Naive thymus-derived CD8-positive, alpha-beta T cell (primary cell): ENCODE measurements around the gene ZNF683. TPM values are rescaled to one million over a fixed set of nuclear protein-coding genes. Genes with fewer than 3 reads are reported as not detected.
A peak's percentile ranks its signal among the peaks of the same experiment; 100 is the strongest.
"Not testable (repeated sequence)": the region's sequence is repeated elsewhere in the genome, so short reads cannot be mapped to it uniquely, and the experiment has no call there.

Experiments used
- ATAC-seq, 2 donors: fragments of 150-1000 bp; cut with Tn5 transposase in 1 of 2; sonication (Bioruptor Pico), chemical (Tn5 transposase) in 1 of 2; 1 replicate in 1 of 2; 2 replicates in 1 of 2; pipeline ENCODE4 v1.10.0; 2021; ENCODE audit warnings: mild to moderate bottlenecking in 2 of 2, moderate library complexity in 2 of 2
- POLR2A ChIA-PET: fragments of 350-600 bp; sonication (Branson Sonifier 250); formaldehyde crosslinking; loops from one replicate; lab custom pipeline; 2021; ENCODE audit warnings: antibody characterized with exemption; lab: Charles Lee
- DNase-seq, 10 donors: peaks; one replicate each; pipeline versions ENCODE4 v3.0.0 to v3.0.0-alpha.2; 2020 to 2022
- H3K27ac Mint-ChIP-seq, 10 donors: one replicate each; pipeline ENCODE4 v1.8.0; 2020 to 2022; ENCODE audit warnings: mild to moderate bottlenecking in 10 of 10, mixed read lengths in 10 of 10, moderate library complexity in 4 of 10, inconsistent platforms in 1 of 10
- H3K27me3 Mint-ChIP-seq, 5 donors: one replicate each; pipeline ENCODE4 v1.8.0; 2021 to 2022; ENCODE audit warnings: mixed read lengths in 5 of 5
- H3K36me3 Mint-ChIP-seq, 3 donors: one replicate each; pipeline ENCODE4 v1.8.0; 2020 to 2022; ENCODE audit warnings: mixed read lengths in 3 of 3, mild to moderate bottlenecking in 2 of 3, inconsistent platforms in 1 of 3
- H3K4me1 Mint-ChIP-seq, 4 donors: one replicate each; pipeline ENCODE4 v1.8.0; 2021 to 2022; ENCODE audit warnings: mixed read lengths in 4 of 4
- H3K4me3 Mint-ChIP-seq, 10 donors: one replicate each; pipeline ENCODE4 v1.8.0; 2020 to 2022; ENCODE audit warnings: mild to moderate bottlenecking in 10 of 10, mixed read lengths in 10 of 10, moderate library complexity in 6 of 10, inconsistent platforms in 1 of 10
- H3K9me3 Mint-ChIP-seq, 9 donors: one replicate each; pipeline ENCODE4 v1.8.0; 2020 to 2022; ENCODE audit warnings: mixed read lengths in 9 of 9, mild to moderate bottlenecking in 3 of 9, inconsistent platforms in 1 of 9, moderate library complexity in 1 of 9
- polyA plus RNA-seq, 3 donors: library from polyadenylated mRNA; unstranded; fragments of 300-500 nt; fragmentation: Illumina TruSeq; gene quantifications; one replicate each; pipeline ENCODE4 v1.2.3, GENCODE V29; 2021
- total RNA-seq, 8 experiments: library from RNA in 2 of 8; stranded (reverse) in 2 of 8; gene quantifications; one replicate each; pipeline ENCODE4 v1.2.3 and lab custom pipeline; 2021 to 2026

Gene ZNF683
- total and polyA plus RNA-seq, 5 experiments from 2014 or later, result 0.42 to 6.3 (median 2.4) TPM

DNA sequence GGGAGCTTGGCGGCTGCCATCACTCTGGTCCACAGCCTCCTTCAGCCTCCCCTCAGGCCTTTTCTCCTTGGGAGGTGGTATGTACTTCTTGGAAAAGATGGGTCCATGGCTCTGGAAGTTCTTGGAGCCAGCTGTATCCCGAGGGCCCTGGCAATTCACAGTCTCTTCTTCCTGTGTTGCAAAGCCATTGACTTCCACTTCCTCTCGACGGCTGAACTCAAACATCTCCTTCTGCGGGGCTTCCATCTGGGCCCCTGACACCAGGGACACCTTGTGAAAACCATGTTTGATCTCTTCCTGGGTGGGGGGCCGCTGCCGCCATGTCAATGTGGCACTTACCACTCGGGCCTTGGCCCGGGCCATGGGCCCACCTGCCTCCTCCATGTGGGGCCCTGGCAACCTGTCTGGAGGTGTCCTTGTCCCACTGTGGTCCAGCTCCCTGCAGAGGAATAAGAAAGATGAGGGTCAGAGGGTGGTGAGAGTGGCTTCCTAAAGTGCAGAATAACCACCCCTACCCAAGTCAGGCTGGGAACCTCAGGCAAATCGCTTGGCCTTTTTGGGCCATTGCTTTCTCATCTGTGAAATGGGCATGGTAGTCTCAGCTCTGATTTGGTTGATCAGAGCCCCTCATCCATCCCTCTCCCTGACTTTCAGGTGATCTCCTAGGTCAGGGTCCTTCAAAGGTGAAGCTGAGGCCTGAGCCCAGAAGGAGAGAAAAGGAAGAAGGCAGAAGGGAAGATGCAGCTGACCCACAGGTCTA is 26.1 kb downstream of the ZNF683 start:
- H3K9me3 Mint-ChIP-seq, result no peaks in the 10 kb centered on the region

GRCh38 chr1:26345718-26346117 is 26.8 kb downstream of the ZNF683 start:
- H3K4me1 Mint-ChIP-seq, result peaks cover 0 to 2% (median 0%) of the 10 kb centered on the region in 4 donors
- no peak overlapping the region for H3K4me3 Mint-ChIP-seq
- DNase-seq (no peak), ATAC-seq (no peak)
- no peaks in the 10 kb centered on the region for H3K27me3 Mint-ChIP-seq
- no peak overlapping the region for H3K27ac Mint-ChIP-seq
- POLR2A ChIA-PET, result no interaction called here
- no peaks in the 10 kb centered on the region for H3K9me3 Mint-ChIP-seq
- no peaks in the 10 kb centered on the region for H3K36me3 Mint-ChIP-seq

More for the DNA sequence above, 26.1 kb downstream of the ZNF683 start:
- no peak for DNase-seq
- H3K4me3 Mint-ChIP-seq, result no peak overlapping the region
- H3K36me3 Mint-ChIP-seq, result no peaks in the 10 kb centered on the region
- ATAC-seq, result no peak
- peak overlapping the region in 1 of 10 donors; percentile 43 for H3K27ac Mint-ChIP-seq
- H3K27me3 Mint-ChIP-seq, result peaks cover 0 to 3% (median 0%) of the 10 kb centered on the region in 5 donors
- POLR2A ChIA-PET, result interaction anchor here (0.7 to 1.3 kb wide), 3 partner anchors 15 to 239 kb away, joined by 3 to 5 read pairs (median 3); no protein-coding TSS in a partner anchor
- peaks cover 0 to 2% (median 0%) of the 10 kb centered on the region in 4 donors for H3K4me1 Mint-ChIP-seq

GRCh38 chr1:26344147-26344920 is 28.2 kb downstream of the ZNF683 start:
- ATAC-seq (no peak), DNase-seq (no peak)
- POLR2A ChIA-PET, result interaction anchor here (0.6 kb wide), 1 partner anchor 14 kb away, joined by 7 read pairs; no protein-coding TSS in a partner anchor
- Mint-ChIP-seq H3K4me3 (no peak overlapping the region), H3K27ac (no peak overlapping the region), H3K4me1 (peaks cover 0 to 2% (median 0%) of the 10 kb centered on the region in 4 donors), H3K36me3 (no peaks in the 10 kb centered on the region), H3K9me3 (no peaks in the 10 kb centered on the region), H3K27me3 (no peaks in the 10 kb centered on the region)

- POLR2A ChIA-PET, result interaction anchor here (0.6 kb wide), 1 partner anchor 19 kb away, joined by 3 read pairs; no protein-coding TSS in a partner anchor
- no peaks in the 10 kb centered on the region for H3K9me3 Mint-ChIP-seq
- ATAC-seq (no peak), DNase-seq (no peak)
- H3K36me3 Mint-ChIP-seq, result no peaks in the 10 kb centered on the region
- H3K27ac Mint-ChIP-seq, result no peak overlapping the region
- no peak overlapping the region for H3K4me3 Mint-ChIP-seq
- H3K4me1 Mint-ChIP-seq, result peaks cover 6 to 15% (median 11%) of the 10 kb centered on the region in 4 donors
- H3K27me3 Mint-ChIP-seq, result no peaks in the 10 kb centered on the region
These were observed 32.5 kb downstream of the ZNF683 start for GRCh38 chr1:26340047-26340481.

DNA sequence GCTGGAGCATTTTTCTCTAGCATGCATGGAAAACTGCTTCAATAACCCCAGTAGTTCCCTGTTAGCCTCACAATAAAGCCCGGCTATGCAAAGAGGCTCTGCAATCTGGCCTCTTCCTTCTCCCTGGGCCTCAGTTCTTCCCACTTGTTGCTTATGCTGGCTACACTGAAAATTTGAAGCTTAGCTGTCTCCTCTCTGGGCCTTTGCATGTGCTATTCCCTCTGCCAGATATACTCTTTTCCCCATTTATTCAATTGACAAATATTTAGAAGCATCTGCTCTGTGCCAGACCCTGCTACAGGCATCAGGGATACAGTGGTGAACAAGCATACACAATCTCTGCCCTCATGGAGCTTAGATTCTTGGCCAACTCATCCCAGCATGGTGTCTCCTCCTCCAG is 33.9 kb downstream of the ZNF683 start:
- H3K4me1 Mint-ChIP-seq, result peaks cover 6 to 18% (median 12%) of the 10 kb centered on the region in 4 donors
- H3K4me3 Mint-ChIP-seq, result peak overlapping the region in 2 of 10 donors; percentile 2 to 72
- POLR2A ChIA-PET, result interaction anchor here (1.3 to 1.4 kb wide), 2 partner anchors 10 to 17 kb away, joined by 3 to 6 read pairs; no protein-coding TSS in a partner anchor

GRCh38 chr1:26337625-26338024 is 34.9 kb downstream of the ZNF683 start:
- DNase-seq, result no peak
- Mint-ChIP-seq H3K4me3 (peak overlapping the region in 7 of 10 donors; percentile 30 to 94 (median 64)), H3K9me3 (no peaks in the 10 kb centered on the region)

More for the DNA sequence above, 33.9 kb downstream of the ZNF683 start:
- ATAC-seq (no peak), DNase-seq (no peak)
- H3K27ac Mint-ChIP-seq, result peak overlapping the region in 6 of 10 donors; percentile 22 to 87 (median 50)
- H3K9me3 Mint-ChIP-seq, result no peaks in the 10 kb centered on the region
- H3K27me3 Mint-ChIP-seq, result no peaks in the 10 kb centered on the region
- no peaks in the 10 kb centered on the region for H3K36me3 Mint-ChIP-seq

GRCh38 chr1:26337206-26337535 is 35.4 kb downstream of the ZNF683 start:
- peak overlapping the region in 2 of 10 donors; percentile 63 to 72 for H3K27ac Mint-ChIP-seq
- H3K4me1 Mint-ChIP-seq, result peaks cover 6 to 18% (median 12%) of the 10 kb centered on the region in 4 donors
- H3K36me3 Mint-ChIP-seq, result no peaks in the 10 kb centered on the region
- POLR2A ChIA-PET, result interaction anchor here (0.5 kb wide), 1 partner anchor 11 kb away, joined by 3 read pairs; no protein-coding TSS in a partner anchor
- DNase-seq, result no peak
- no peak for ATAC-seq
- peak overlapping the region; percentile 47 to 94 (median 70) for H3K4me3 Mint-ChIP-seq
- no peaks in the 10 kb centered on the region for H3K9me3 Mint-ChIP-seq
- H3K27me3 Mint-ChIP-seq, result no peaks in the 10 kb centered on the region

More at GRCh38 chr1:26337625-26338024, 34.9 kb downstream of the ZNF683 start:
- POLR2A ChIA-PET, result interaction anchor here (1.4 kb wide), 1 partner anchor 16 kb away, joined by 6 read pairs; no protein-coding TSS in a partner anchor
- peaks cover 6 to 18% (median 12%) of the 10 kb centered on the region in 4 donors for H3K4me1 Mint-ChIP-seq
- H3K27me3 Mint-ChIP-seq, result no peaks in the 10 kb centered on the region
- H3K27ac Mint-ChIP-seq, result peak overlapping the region in 5 of 10 donors; percentile 27 to 77 (median 51)
- no peaks in the 10 kb centered on the region for H3K36me3 Mint-ChIP-seq
- no peak for ATAC-seq

DNA sequence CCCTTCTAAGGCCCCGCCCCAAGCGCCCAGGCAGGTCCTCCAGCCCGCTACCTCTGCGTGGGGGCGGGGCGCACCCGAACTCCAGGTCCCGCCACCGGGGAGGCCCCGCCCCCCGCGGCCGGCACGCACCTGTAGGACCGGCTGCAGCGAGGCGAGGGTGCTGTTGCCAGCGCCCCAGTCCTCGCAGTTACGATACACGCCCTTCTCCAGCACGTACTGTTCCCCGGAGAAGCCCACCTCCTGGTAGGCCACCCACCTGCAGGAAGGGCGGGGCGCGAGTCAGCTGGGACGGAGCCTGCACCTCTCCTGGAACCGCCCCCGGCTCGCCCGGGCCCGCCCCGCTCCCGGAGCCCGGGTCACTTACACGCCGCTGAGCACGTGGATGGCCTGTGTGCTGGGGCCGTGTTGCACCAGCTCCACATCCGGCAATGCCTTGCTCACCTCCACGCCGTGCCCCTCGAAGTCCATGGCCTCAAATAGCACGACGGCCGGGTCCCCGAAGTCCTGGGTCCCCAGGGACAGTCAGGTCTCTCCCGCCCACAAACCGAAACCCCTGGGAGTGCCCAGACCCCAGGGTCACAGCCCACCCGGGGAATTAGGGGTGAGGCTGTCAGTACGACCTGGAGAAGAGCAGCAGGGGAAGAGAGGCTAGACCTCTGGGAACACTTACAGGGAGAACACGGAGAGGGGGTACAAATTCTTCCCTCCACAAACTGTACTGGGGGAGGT is 35.9 kb downstream of the ZNF683 start:
- Mint-ChIP-seq H3K4me3 (peak overlapping the region; percentile 84 to 94 (median 88)), H3K27me3 (no peaks in the 10 kb centered on the region), H3K36me3 (no peaks in the 10 kb centered on the region), H3K4me1 (peaks cover 6 to 18% (median 12%) of the 10 kb centered on the region in 4 donors), H3K27ac (peak overlapping the region in 3 of 10 donors; percentile 63 to 72 (median 67)), H3K9me3 (no peaks in the 10 kb centered on the region)
- ATAC-seq (peak; percentile 77 to 87), DNase-seq (peak; percentile 61 to 90 (median 74))
- POLR2A ChIA-PET, result interaction anchor here (0.5 to 1.7 kb wide), 5 partner anchors 11 to 57 kb away, joined by 3 to 5 read pairs (median 4); partner anchors contain the start of gene SH3BGRL3

- Mint-ChIP-seq H3K4me3 (peak overlapping the region; percentile 84 to 94 (median 88)), H3K9me3 (no peaks in the 10 kb centered on the region), H3K27ac (peak overlapping the region in 5 of 10 donors; percentile 19 to 77 (median 40)), H3K27me3 (no peaks in the 10 kb centered on the region), H3K36me3 (no peaks in the 10 kb centered on the region), H3K4me1 (peaks cover 6 to 18% (median 12%) of the 10 kb centered on the region in 4 donors)
- POLR2A ChIA-PET, result interaction anchor here (0.6 to 1.7 kb wide), 7 partner anchors 10 to 56 kb away, joined by 3 to 5 read pairs (median 4); partner anchors contain the start of gene SH3BGRL3
- no peak for DNase-seq
- peak; percentile 7 to 19 for ATAC-seq
These were observed 36.6 kb downstream of the ZNF683 start for GRCh38 chr1:26335774-26336476.

DNA sequence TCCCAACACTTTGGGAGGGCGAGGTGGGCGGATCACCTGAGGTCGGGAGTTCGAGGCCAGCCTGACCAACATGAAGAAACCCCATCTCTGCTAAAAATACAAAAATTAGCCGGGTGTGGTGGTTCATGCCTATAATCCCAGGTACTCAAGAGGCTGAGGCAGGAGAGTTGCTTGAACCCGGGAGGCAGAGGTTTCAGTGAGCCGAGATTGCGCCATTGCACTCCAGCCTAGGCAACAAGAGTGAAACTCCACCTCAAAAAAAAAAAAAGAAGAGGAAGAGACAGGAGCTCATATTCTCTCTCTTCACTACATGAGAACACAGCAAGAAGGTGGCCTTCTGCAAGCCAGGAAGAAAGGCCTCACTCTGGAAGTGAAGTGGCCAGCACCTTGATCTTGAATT is 39.2 kb downstream of the ZNF683 start:
- H3K4me1 Mint-ChIP-seq, result peaks cover 4 to 18% (median 12%) of the 10 kb centered on the region in 4 donors
- H3K27ac Mint-ChIP-seq, result not testable (repeated sequence)

DNA sequence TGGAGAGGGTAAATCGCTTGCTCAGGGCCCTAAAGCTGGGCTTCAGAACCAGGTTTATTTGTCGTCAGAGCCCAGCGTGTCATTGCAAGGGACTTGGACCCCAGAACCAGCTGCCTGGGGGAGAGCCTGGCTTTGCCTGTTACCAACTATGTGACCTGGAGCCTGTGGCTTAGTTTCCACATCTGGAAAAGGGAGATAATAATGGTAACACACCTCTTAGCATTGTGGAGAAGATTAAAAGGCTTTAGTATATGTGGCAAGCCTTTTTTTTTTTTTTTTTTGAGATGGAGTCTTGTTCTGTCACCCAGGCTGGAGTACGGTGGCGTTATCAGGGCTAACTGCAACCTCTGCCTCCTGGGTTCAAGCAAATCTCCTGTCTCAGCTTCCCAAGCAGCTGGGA is 42.3 kb downstream of the ZNF683 start:
- Mint-ChIP-seq H3K4me3 (no peak overlapping the region), H3K27me3 (no peaks in the 10 kb centered on the region), H3K9me3 (no peaks in the 10 kb centered on the region), H3K4me1 (peaks cover 0 to 6% (median 3%) of the 10 kb centered on the region in 4 donors), H3K36me3 (no peaks in the 10 kb centered on the region), H3K27ac (no peak overlapping the region)
- no peak for DNase-seq
- POLR2A ChIA-PET, result interaction anchor here (0.6 to 28.3 kb wide), 4 partner anchors 9 to 60 kb away, joined by 3 to 2161 read pairs (median 11); partner anchors contain the start of gene SH3BGRL3
- no peak for ATAC-seq

More for the DNA sequence above, 39.2 kb downstream of the ZNF683 start:
- H3K9me3 Mint-ChIP-seq, DNase-seq, H3K27me3 Mint-ChIP-seq, H3K36me3 Mint-ChIP-seq, H3K4me3 Mint-ChIP-seq, ATAC-seq: not testable (repeated sequence)
- POLR2A ChIA-PET, result interaction anchor here (1.2 kb wide), 1 partner anchor 26 kb away, joined by 4 read pairs; no protein-coding TSS in a partner anchor
